Stimulated activated CD8-positive, alpha-beta memory T cell treated with anti-CD3 and anti-CD28 coated beads, Interleukin-4, amount 100 ng/mL, for 4 hours (primary cell): ENCODE results near the gene TBC1D3L.
"Not testable (repeated sequence)": the region's sequence is repeated elsewhere in the genome, so short reads cannot be mapped to it uniquely, and the experiment has no call there.

Source experiments
- DNase-seq, 2 donors: peaks; one replicate each; pipeline ENCODE4 v3.0.0-alpha.2; 2020; ENCODE audit warnings: low read depth in 2 of 2, low spot score in 1 of 2

The TBC1D3L gene

GRCh38 chr17:37988960-37989359 is at the start of gene TBC1D3L:
Gene TBC1D3L (minus strand): TSS chr17:37989060. CDS start chr17:37987520, 1,540 bp downstream.
- not testable (repeated sequence) for DNase-seq

- DNase-seq = not testable (repeated sequence)
Measured at GRCh38 chr17:38003676-38004075, 14.8 kb upstream of the TBC1D3L start, which contains the start of gene TBC1D3D. Gene TBC1D3D (plus strand): TSS chr17:38003976. CDS start chr17:38005561, 1,585 bp downstream.
